ENCODE measurements around the gene LTA4H.

Gene LTA4H

GRCh38 chr12:96034621-96035282 lies 635 bp downstream of the LTA4H start:
- no peak for DNase-seq (ENCODE audit: low read depth)

GRCh38 chr12:96033549-96034389 lies 1.6 kb downstream of the LTA4H start:
- DNase-seq (ENCODE audit: low read depth) = no peak

GRCh38 chr12:96029826-96030225 lies 5.6 kb downstream of the LTA4H start:
- DNase-seq (ENCODE audit: low read depth) = no peak

- DNase-seq (ENCODE audit: low read depth) = no peak
These were observed 6.8 kb downstream of the LTA4H start for GRCh38 chr12:96028538-96028937.

- DNase-seq (ENCODE audit: low read depth) = no peak
These were observed 9.1 kb downstream of the LTA4H start for GRCh38 chr12:96026331-96026730.

GRCh38 chr12:96025518-96025917 lies 9.9 kb downstream of the LTA4H start:
- DNase-seq (ENCODE audit: low read depth) = no peak

- no peak for DNase-seq (ENCODE audit: low read depth)
These were observed 14.9 kb downstream of the LTA4H start for GRCh38 chr12:96020314-96021003.

GRCh38 chr12:96015672-96016071 lies 19.7 kb downstream of the LTA4H start:
- DNase-seq (ENCODE audit: low read depth) = no peak

- DNase-seq (ENCODE audit: low read depth) = no peak
These were observed 20.3 kb downstream of the LTA4H start for GRCh38 chr12:96014943-96015599.

GRCh38 chr12:96007729-96008128 lies 27.7 kb downstream of the LTA4H start:
- DNase-seq (ENCODE audit: low read depth) = no peak

- no peak for DNase-seq (ENCODE audit: low read depth)
These were observed 28.7 kb downstream of the LTA4H start for GRCh38 chr12:96006727-96007126.

- DNase-seq (ENCODE audit: low read depth) = no peak
These were observed 34.5 kb downstream of the LTA4H start for GRCh38 chr12:96000858-96001257.

- DNase-seq (ENCODE audit: low read depth) = no peak
These were observed 35.9 kb downstream of the LTA4H start for GRCh38 chr12:95999484-95999883.

- DNase-seq (ENCODE audit: low read depth) = peak; percentile 14
These were observed 36.6 kb downstream of the LTA4H start for GRCh38 chr12:95998611-95999286.

- no peak for DNase-seq (ENCODE audit: low read depth)
These were observed 37.4 kb downstream of the LTA4H start for GRCh38 chr12:95997911-95998510.

- no peak for DNase-seq (ENCODE audit: low read depth)
These were observed 38.1 kb downstream of the LTA4H start for GRCh38 chr12:95997276-95997675.

- DNase-seq (ENCODE audit: low read depth) = no peak
These were observed 39.2 kb downstream of the LTA4H start, which contains the start of gene HAL for GRCh38 chr12:95996034-95996658. Gene HAL (minus strand): TSS chr12:95996344. CDS start chr12:95995910, 434 bp downstream.

GRCh38 chr12:95995238-95996031 lies 40.0 kb downstream of the LTA4H start:
- DNase-seq (ENCODE audit: low read depth) = no peak

GRCh38 chr12:95994476-95994875 lies 40.9 kb downstream of the LTA4H start:
- DNase-seq (ENCODE audit: low read depth) = no peak

- DNase-seq (ENCODE audit: low read depth) = no peak
These were observed 41.5 kb downstream of the LTA4H start for GRCh38 chr12:95993907-95994306.
